WERI-Rb-1 (cell line): ENCODE results near the gene ABL1.

ENCODE experiments used
- DNase-seq: peaks from one replicate; pipeline ENCODE4 v3.0.0-alpha.2; 2020
- H3K27ac ChIP-seq: fragments of 250-450 bp; sonication (Bioruptor Pico); 2 replicates; pipeline ENCODE4 v1.5.1; 2020; ENCODE audit warnings: mild to moderate bottlenecking, moderate library complexity
- H3K27me3 ChIP-seq: fragments of 250-450 bp; sonication (Bioruptor Pico); 2 replicates; pipeline ENCODE4 v1.5.1; 2021; ENCODE audit warnings: mild to moderate bottlenecking, low read depth, moderate library complexity; ENCODE audit not compliant: insufficient read depth, severe bottlenecking
- H3K36me3 ChIP-seq: fragments of 250-450 bp; sonication (Bioruptor Pico); 2 replicates; pipeline ENCODE4 v1.5.1; 2020; ENCODE audit warnings: mild to moderate bottlenecking, moderate library complexity
- H3K4me3 ChIP-seq: 2 replicates; pipeline ENCODE4 v1.5.1; 2011; ENCODE audit warnings: low read depth, mild to moderate bottlenecking, control low read depth, low read length
- H3K9me3 ChIP-seq: fragments of 250-450 bp; sonication (Bioruptor Pico); 2 replicates; pipeline ENCODE4 v1.5.1; 2021; ENCODE audit warnings: mild to moderate bottlenecking, moderate library complexity; ENCODE audit not compliant: severe bottlenecking
- TF ChIP-seq, protein P1 (sequence below): IDR thresholded peaks from 2 replicates; pipeline ENCODE4 v1.5.1; 2011; ENCODE audit warnings: low read depth, mild to moderate bottlenecking, control low read depth, inconsistent platforms, low read length

Gene ABL1

DNA sequence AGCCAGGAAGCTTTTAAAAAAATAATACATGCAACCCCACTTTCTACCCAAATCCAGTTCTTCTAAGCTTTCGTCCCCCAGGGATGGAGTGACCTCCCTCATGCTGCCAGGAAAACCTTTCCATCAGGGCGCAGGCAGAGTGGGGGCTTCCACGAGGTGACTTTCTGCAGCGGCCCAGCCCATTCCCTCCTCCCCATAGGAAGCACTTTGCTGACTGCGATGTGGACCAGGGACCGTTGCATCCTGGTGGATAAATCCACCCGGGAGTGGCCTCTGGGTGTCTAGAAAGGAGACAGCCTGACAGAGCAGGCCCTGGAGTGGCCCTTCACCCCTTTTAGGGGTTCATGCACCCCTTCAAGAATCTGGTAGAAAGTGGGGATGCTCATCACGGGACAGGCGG lies 60.0 kb downstream of the ABL1 start:
- Histone ChIP-seq H3K27ac (no peak overlapping the region), H3K9me3 (no peaks in the 10 kb centered on the region), H3K4me3 (no peak overlapping the region), H3K27me3 (no peaks in the 10 kb centered on the region), H3K36me3 (peaks cover 31% of the 10 kb centered on the region)
- no peak for DNase-seq
- TF ChIP-seq, protein P1, sequence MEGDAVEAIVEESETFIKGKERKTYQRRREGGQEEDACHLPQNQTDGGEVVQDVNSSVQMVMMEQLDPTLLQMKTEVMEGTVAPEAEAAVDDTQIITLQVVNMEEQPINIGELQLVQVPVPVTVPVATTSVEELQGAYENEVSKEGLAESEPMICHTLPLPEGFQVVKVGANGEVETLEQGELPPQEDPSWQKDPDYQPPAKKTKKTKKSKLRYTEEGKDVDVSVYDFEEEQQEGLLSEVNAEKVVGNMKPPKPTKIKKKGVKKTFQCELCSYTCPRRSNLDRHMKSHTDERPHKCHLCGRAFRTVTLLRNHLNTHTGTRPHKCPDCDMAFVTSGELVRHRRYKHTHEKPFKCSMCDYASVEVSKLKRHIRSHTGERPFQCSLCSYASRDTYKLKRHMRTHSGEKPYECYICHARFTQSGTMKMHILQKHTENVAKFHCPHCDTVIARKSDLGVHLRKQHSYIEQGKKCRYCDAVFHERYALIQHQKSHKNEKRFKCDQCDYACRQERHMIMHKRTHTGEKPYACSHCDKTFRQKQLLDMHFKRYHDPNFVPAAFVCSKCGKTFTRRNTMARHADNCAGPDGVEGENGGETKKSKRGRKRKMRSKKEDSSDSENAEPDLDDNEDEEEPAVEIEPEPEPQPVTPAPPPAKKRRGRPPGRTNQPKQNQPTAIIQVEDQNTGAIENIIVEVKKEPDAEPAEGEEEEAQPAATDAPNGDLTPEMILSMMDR, result no peak

DNA sequence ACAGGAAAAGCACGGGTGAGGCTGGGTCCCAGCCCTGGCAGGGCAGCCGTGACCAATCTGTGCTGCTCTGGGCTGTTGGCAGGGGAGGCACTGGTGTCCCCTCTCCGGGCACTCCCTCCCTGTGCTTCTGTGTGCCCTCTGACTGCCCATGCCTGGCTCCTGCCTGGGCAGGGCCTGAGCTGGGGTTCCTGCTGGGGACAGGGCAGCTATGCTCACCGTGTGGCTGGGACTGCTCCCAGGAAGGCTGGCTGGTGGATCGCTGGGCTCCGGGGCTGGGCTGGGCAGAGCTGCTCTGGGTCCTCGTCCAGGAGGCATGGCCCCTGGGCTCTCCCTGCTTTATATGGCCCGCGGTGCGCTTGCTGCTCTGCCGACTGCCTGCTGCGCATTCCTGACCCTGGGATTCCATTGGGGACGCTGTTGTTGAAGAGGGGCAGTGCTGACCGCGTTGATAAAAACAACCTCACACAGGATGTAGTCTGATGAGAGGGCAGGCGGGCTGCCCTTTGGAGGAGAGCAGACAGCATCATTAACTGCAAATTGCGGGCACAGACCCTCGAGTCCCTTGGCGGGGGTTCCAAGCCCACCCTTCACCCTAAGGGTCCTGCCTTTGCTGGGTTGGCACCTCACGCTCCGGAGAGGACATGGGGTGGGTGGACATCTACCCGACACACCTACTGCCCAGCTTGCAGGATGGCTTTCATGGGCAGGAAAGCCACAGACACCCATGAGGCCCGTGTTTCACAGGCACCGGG lies 60.6 kb downstream of the ABL1 start:
- H3K27ac ChIP-seq, result no peak overlapping the region
- peaks cover 25% of the 10 kb centered on the region for H3K36me3 ChIP-seq
- TF ChIP-seq, protein P1, result no peak
- no peaks in the 10 kb centered on the region for H3K9me3 ChIP-seq
- H3K4me3 ChIP-seq, result no peak overlapping the region
- DNase-seq, result no peak
- H3K27me3 ChIP-seq, result no peaks in the 10 kb centered on the region

DNA sequence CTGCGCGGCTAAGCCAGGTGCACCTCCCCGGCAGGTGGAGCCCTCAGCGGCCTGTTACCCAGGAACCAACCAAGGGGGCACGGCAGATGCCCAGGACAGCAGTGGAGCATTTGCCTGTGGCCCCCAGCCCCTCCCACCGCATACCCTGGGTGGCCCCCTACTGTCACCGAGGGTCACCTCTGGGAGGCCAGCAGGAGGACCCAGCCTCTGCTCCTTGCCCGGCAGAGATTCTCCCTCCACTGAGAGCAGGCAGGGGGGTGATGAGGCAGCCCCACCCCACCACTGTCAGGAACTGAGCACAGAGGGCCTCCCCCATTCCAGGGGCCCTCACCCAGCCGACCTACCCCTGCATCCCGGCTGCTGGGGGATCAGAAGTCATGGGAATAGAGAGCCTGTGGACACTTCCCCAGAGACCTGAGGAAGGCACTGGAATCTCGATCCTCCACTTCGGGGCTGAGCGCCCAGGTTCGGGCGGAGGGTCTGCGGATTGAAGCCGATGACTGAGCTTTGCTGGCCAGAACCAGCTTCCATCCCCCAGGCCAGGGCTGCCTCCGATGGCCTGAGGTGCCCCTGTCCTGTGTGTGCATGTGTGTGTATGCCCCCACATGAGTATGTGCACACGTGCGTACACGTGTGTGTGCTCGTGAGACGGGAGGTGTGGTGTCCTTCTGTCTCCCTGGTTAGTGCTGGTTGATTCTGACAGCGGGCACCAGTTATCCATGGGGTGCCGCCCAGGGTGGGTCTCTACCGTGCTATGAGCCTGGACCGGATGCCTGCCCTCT lies 61.4 kb downstream of the ABL1 start, which contains the start of gene QRFP:
TSS of gene QRFP (minus strand) at position 580 of the 782 bp plus-strand sequence. CDS start 2,974 bp downstream, outside the sequence.
- Histone ChIP-seq H3K27ac (no peak within 1 kb of the TSS), H3K27me3 (no peaks in the 10 kb centered on the region), H3K9me3 (no peaks in the 10 kb centered on the region), H3K36me3 (peaks cover 20% of the 10 kb centered on the region), H3K4me3 (no peak within 1 kb of the TSS)
- TF ChIP-seq, protein P1, result 0 out of 2 replicates have a peak, but pooled peaks have one; percentile 12
- DNase-seq, result peak; percentile 31

DNA sequence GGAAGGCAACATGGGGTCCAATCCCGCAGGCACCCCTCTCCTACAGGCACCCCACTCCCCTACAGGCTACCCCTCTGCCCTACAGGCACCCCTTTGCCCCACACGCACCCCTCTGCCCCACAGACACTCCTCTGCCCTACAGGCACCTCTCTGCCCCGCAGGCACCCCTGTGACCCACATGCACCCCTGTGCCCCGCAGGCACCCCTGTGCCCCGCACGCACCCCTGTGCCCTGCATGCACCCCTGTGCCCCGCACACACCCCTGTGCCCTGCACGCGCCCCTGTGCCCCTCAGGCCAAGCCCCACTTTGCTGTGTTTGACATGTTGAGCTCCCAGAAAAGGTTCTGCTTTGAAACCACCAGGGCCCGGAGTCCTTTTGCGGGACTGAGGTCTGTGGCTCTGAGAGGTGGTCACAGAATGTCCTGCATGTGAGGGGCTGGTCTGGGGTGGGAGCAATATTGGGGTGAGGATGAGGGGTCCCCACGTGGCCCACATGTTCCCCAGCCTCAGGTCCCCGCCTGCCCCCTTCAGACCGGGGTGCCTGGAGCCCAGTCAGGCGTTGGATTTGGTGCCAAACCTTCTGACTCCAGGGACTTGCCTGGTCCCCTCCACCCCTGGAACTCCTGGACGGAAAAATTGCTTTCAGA lies 62.2 kb downstream of the ABL1 start:
- Histone ChIP-seq H3K9me3 (no peaks in the 10 kb centered on the region), H3K4me3 (no peak overlapping the region), H3K27me3 (no peaks in the 10 kb centered on the region), H3K27ac (no peak overlapping the region), H3K36me3 (peaks cover 14% of the 10 kb centered on the region)
- TF ChIP-seq, protein P1, result no peak
- DNase-seq, result no peak

DNA sequence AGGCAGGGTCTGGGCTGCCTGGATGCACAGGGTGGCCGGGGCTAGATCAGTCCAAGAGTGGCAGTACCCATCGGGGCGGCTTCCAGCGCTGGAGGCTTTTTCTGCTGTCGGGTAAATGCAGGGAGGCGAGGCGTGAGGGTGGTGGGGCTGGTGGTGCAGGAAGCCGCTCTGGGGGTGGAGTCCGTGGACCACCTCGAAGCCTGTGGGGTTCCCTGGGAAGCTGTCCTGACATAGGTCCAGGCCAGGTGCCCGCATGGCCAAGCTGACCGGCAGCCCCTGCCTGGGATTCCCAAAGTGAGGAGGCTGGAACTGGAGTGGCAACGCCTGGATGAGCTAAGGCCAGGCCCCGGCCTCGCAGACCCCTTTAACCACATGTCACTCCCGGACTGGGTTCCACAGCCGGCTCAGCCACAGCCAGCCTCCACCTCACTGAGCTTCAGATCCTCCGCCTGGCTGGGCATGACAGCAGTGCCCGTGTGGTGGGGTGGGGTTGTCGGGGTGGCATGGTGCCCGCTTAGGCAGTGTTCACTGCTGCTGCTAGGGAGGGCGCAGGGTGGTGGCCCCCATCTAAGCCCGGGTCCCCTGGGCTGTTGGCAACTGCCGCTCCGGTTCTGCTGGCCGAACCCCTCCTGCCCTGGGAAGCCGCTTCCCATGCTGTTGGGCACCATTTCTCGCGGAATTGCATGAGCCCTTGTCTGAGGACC lies 62.9 kb downstream of the ABL1 start:
- H3K27me3 ChIP-seq, result no peaks in the 10 kb centered on the region
- no peak for DNase-seq
- TF ChIP-seq, protein P1, result no peak
- H3K27ac ChIP-seq, result no peak overlapping the region
- H3K9me3 ChIP-seq, result no peaks in the 10 kb centered on the region
- no peak overlapping the region for H3K4me3 ChIP-seq
- peaks cover 6% of the 10 kb centered on the region for H3K36me3 ChIP-seq
